Stomach (tissue), 4 donors: Measurements from ENCODE around the gene PTPRG.

ENCODE experiments used
- EP300 ChIP-seq: sonication (generic); formaldehyde crosslinking; IDR thresholded peaks from one replicate; pipeline ENCODE4 v1.6.1; 2017; ENCODE audit warnings: antibody characterized with exemption
- POLR2A ChIP-seq, 4 donors: fragments of 450-650 bp; IDR thresholded peaks; one replicate each; pipeline ENCODE4 v1.6.1; 2016; ENCODE audit warnings: antibody characterized with exemption in 4 of 4, control low read depth in 2 of 4, mild to moderate bottlenecking in 1 of 4, moderate library complexity in 1 of 4
- POLR2AphosphoS5 ChIP-seq, 3 donors: sonication (generic); formaldehyde crosslinking; IDR thresholded peaks; one replicate each; pipeline ENCODE4 v1.6.1; 2016; ENCODE audit warnings: antibody characterized with exemption in 3 of 3
- TF ChIP-seq, protein P1 (sequence below), 7 experiments: fragments of 450-650 bp in 4 of 7; fragments of 200-600 bp in 3 of 7; sonication (generic) in 3 of 7; IDR thresholded peaks; one replicate each; pipeline ENCODE4 v1.5.1; 2016 to 2019; ENCODE audit warnings: antibody characterized with exemption in 7 of 7, control low read depth in 2 of 7, mild to moderate bottlenecking in 1 of 7

DNA sequence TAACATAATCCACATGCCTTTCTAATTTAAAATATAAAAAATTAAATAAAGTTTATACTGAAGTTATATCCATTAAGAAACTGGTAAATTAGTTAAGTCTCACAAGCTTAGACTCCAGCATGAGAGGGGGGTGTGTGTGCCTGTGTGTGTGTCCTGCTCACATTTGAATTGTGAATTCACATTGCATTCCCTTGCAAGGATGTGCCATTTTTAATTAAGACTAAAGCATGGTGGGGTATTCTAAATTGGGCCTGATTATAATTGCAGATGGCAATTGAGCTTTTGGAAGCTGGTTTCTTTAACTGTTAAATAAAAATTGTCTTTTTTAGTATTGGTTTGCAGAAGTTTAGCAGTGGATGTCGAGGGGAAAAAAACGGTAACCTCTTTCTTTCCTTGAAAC is 56.9 kb downstream of the PTPRG start:
- TF ChIP-seq, protein P1, sequence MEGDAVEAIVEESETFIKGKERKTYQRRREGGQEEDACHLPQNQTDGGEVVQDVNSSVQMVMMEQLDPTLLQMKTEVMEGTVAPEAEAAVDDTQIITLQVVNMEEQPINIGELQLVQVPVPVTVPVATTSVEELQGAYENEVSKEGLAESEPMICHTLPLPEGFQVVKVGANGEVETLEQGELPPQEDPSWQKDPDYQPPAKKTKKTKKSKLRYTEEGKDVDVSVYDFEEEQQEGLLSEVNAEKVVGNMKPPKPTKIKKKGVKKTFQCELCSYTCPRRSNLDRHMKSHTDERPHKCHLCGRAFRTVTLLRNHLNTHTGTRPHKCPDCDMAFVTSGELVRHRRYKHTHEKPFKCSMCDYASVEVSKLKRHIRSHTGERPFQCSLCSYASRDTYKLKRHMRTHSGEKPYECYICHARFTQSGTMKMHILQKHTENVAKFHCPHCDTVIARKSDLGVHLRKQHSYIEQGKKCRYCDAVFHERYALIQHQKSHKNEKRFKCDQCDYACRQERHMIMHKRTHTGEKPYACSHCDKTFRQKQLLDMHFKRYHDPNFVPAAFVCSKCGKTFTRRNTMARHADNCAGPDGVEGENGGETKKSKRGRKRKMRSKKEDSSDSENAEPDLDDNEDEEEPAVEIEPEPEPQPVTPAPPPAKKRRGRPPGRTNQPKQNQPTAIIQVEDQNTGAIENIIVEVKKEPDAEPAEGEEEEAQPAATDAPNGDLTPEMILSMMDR (IDR thresholded peaks at IDR 0.05), result no peak
- TF ChIP-seq POLR2AphosphoS5 (IDR thresholded peaks at IDR 0.05) (no peak), POLR2A (IDR thresholded peaks at IDR 0.05) (no peak), EP300 (no peak)
